Caco-2 (cell line): Measurements from ENCODE around the gene ROBO1. TPM values are rescaled to one million over a fixed set of nuclear protein-coding genes. Genes with fewer than 3 reads are reported as not detected.

ENCODE experiments used
- BruUV-seq: library from RNA; stranded (reverse); fragments of 400-500 nt; replicated peaks from 2 replicates; lab custom pipeline; 2021; lab: Mats Ljungman, UMichigan
- CTCF ChIA-PET: fragments of 300-600 bp; sonication (Branson Sonifier 250); formaldehyde crosslinking; loops from one replicate; lab custom pipeline; 2022; ENCODE audit warnings: antibody characterized with exemption; lab: Charles Lee
- POLR2A ChIA-PET: fragments of 300-600 bp; sonication (Branson Sonifier 250); formaldehyde crosslinking; loops from one replicate; lab custom pipeline; 2022; ENCODE audit warnings: antibody characterized with exemption; lab: Charles Lee
- DNase-seq, 2 experiments: peaks; one replicate each; pipeline versions ENCODE4 v3.0.0 to v3.0.0-alpha.2; 2020 to 2022
- H3K27me3 ChIP-seq: replicated peaks from 2 replicates; pipeline ENCODE4 v1.6.0; 2011; ENCODE audit warnings: low read length; ENCODE audit not compliant: control insufficient read depth, insufficient read depth
- H3K36me3 ChIP-seq: 2 replicates; pipeline ENCODE4 v1.5.1; 2011; ENCODE audit warnings: low read length; ENCODE audit not compliant: control insufficient read depth, insufficient read depth
- H3K4me1 ChIP-seq: fragments of 250-450 bp; sonication (Bioruptor Pico); 2 replicates; pipeline ENCODE4 v1.5.1; 2020; ENCODE audit warnings: mild to moderate bottlenecking
- H3K4me3 ChIP-seq: 2 replicates; pipeline ENCODE4 v1.5.1; 2011; ENCODE audit warnings: low read depth, mild to moderate bottlenecking, control low read depth, low read length
- H3K9me3 ChIP-seq: fragments of 250-450 bp; sonication (Bioruptor Pico); 2 replicates; pipeline ENCODE4 v1.5.1; 2020; ENCODE audit warnings: mild to moderate bottlenecking, moderate library complexity
- H3K27ac Mint-ChIP-seq: one replicate; pipeline ENCODE4 v1.8.0; 2022; ENCODE audit warnings: mixed read lengths; ENCODE audit not compliant: unreplicated experiment
- H3K27me3 Mint-ChIP-seq: one replicate; pipeline ENCODE4 v1.8.0; 2022; ENCODE audit warnings: mixed read lengths; ENCODE audit not compliant: insufficient read depth, unreplicated experiment
- H3K36me3 Mint-ChIP-seq: one replicate; pipeline ENCODE4 v1.8.0; 2022; ENCODE audit warnings: mild to moderate bottlenecking, mixed read lengths; ENCODE audit not compliant: insufficient read depth, unreplicated experiment
- H3K4me1 Mint-ChIP-seq: one replicate; pipeline ENCODE4 v1.8.0; 2022; ENCODE audit warnings: low read depth, mixed read lengths; ENCODE audit not compliant: unreplicated experiment
- H3K4me3 Mint-ChIP-seq: one replicate; pipeline ENCODE4 v1.8.0; 2022; ENCODE audit warnings: mild to moderate bottlenecking, moderate library complexity, mixed read lengths; ENCODE audit not compliant: unreplicated experiment
- H3K9me3 Mint-ChIP-seq: one replicate; pipeline ENCODE4 v1.8.0; 2022; ENCODE audit warnings: mixed read lengths; ENCODE audit not compliant: unreplicated experiment
- CTCF ChIP-seq, 2 experiments: fragments of 200-600 bp in 1 of 2; IDR thresholded peaks; 1 replicate in 1 of 2; 2 replicates in 1 of 2; pipeline versions ENCODE4 v1.5.1 to v1.8.0; 2011 to 2022; ENCODE audit warnings: antibody characterized with exemption in 1 of 2, control low read depth in 1 of 2, inconsistent platforms in 1 of 2, low read depth in 1 of 2, low read length in 1 of 2, mild to moderate bottlenecking in 1 of 2, moderate library complexity in 1 of 2; ENCODE audit not compliant: insufficient read depth in 1 of 2, severe bottlenecking in 1 of 2, unreplicated experiment in 1 of 2
- intact Hi-C: fragments of 100-400 bp; cut with micrococcal nuclease; formaldehyde crosslinking; loops from one replicate; pipeline ENCODE4 v1.10.0; 2022; ENCODE audit not compliant: unreplicated experiment
- total RNA-seq: library from RNA; stranded (reverse); gene quantifications from 2 replicates; pipeline ENCODE4 v1.2.3, GENCODE V29; 2022

The ROBO1 gene
- total RNA-seq, 1 experiment from 2014 or later: 1.8 TPM

GRCh38 chr3:79453600-79453999 lies 314.2 kb downstream of the ROBO1 start:
- DNase-seq: no peak
- POLR2A ChIA-PET: no interaction called here
- no peaks in the 10 kb centered on the region for H3K36me3 ChIP-seq

GRCh38 chr3:79436387-79436786 lies 331.4 kb downstream of the ROBO1 start:
- no peak for TF ChIP-seq CTCF (IDR thresholded peaks at IDR 0.05; ENCODE audit: insufficient read depth in 1 of 2, low read depth in 1 of 2, low read length in 1 of 2, severe bottlenecking in 1 of 2, unreplicated experiment in 1 of 2)
- Histone ChIP-seq H3K27me3 (no peaks in the 10 kb centered on the region), H3K4me1 (no peaks in the 10 kb centered on the region), H3K9me3 (no peaks in the 10 kb centered on the region), H3K4me3 (no peak overlapping the region), H3K36me3 (no peaks in the 10 kb centered on the region)
- no peak for DNase-seq
- POLR2A ChIA-PET: no interaction called here
- Mint-ChIP-seq H3K36me3 (no peaks in the 10 kb centered on the region), H3K27ac (no peak overlapping the region), H3K4me3 (no peak overlapping the region), H3K4me1 (no peaks in the 10 kb centered on the region), H3K9me3 (no peaks in the 10 kb centered on the region), H3K27me3 (peaks cover 5% of the 10 kb centered on the region)
- intact Hi-C loops: no loop called here
- CTCF ChIA-PET: no interaction called here
- BruUV-seq: no TSS peak

More at GRCh38 chr3:79453600-79453999, 314.2 kb downstream of the ROBO1 start:
- Mint-ChIP-seq H3K27me3 (no peaks in the 10 kb centered on the region), H3K36me3 (no peaks in the 10 kb centered on the region), H3K27ac (no peak overlapping the region), H3K9me3 (no peaks in the 10 kb centered on the region), H3K4me1 (no peaks in the 10 kb centered on the region), H3K4me3 (no peak overlapping the region)
- intact Hi-C loops: no loop called here
- H3K4me1 ChIP-seq: no peaks in the 10 kb centered on the region
- CTCF ChIA-PET: no interaction called here
- no peak for TF ChIP-seq CTCF (IDR thresholded peaks at IDR 0.05; ENCODE audit: insufficient read depth in 1 of 2, low read depth in 1 of 2, low read length in 1 of 2, severe bottlenecking in 1 of 2, unreplicated experiment in 1 of 2)
- no peak overlapping the region for H3K4me3 ChIP-seq
- no peaks in the 10 kb centered on the region for H3K27me3 ChIP-seq
- BruUV-seq: no TSS peak
- H3K9me3 ChIP-seq: no peaks in the 10 kb centered on the region

GRCh38 chr3:79427081-79427480 lies 340.7 kb downstream of the ROBO1 start:
- Histone ChIP-seq H3K27me3 (no peaks in the 10 kb centered on the region), H3K4me1 (no peaks in the 10 kb centered on the region), H3K36me3 (no peaks in the 10 kb centered on the region), H3K9me3 (no peaks in the 10 kb centered on the region), H3K4me3 (no peak overlapping the region)
- BruUV-seq: no TSS peak
- Mint-ChIP-seq H3K27me3 (no peaks in the 10 kb centered on the region), H3K4me1 (no peaks in the 10 kb centered on the region), H3K36me3 (no peaks in the 10 kb centered on the region), H3K9me3 (no peaks in the 10 kb centered on the region), H3K27ac (no peak overlapping the region), H3K4me3 (no peak overlapping the region)
- TF ChIP-seq CTCF (IDR thresholded peaks at IDR 0.05; ENCODE audit: insufficient read depth in 1 of 2, low read depth in 1 of 2, low read length in 1 of 2, severe bottlenecking in 1 of 2, unreplicated experiment in 1 of 2): no peak
- ChIA-PET CTCF (no interaction called here), POLR2A (no interaction called here)
- no peak for DNase-seq
- intact Hi-C loops: no loop called here
